ENCODE measurements around the gene CIROP.

- no peak for TF ChIP-seq CTCF (IDR thresholded peaks at IDR 0.05)
- TF ChIP-seq POLR2A (IDR thresholded peaks at IDR 0.05), result no peak
Measured at GRCh38 chr14:23066855-23067744, 37.7 kb downstream of the CIROP start.

Data from testis (tissue), 2 donors.